Chondrocyte (in vitro differentiated cells): ENCODE results near the gene USP7. TPM values are rescaled to one million over a fixed set of nuclear protein-coding genes. Genes with fewer than 3 reads are reported as not detected.
"Not testable (repeated sequence)": the region's sequence is repeated elsewhere in the genome, so short reads cannot be mapped to it uniquely, and the experiment has no call there.

ENCODE experiments used
- DNase-seq: peaks from one replicate; pipeline ENCODE4 v3.0.0; 2021; ENCODE audit warnings: mixed read lengths, low spot score
- H3K27ac Mint-ChIP-seq: one replicate; pipeline ENCODE4 v1.8.0; 2021; ENCODE audit warnings: mild to moderate bottlenecking, moderate library complexity, mixed read lengths; ENCODE audit not compliant: unreplicated experiment
- H3K27me3 Mint-ChIP-seq: 2 replicates; pipeline ENCODE4 v1.8.0; 2021; ENCODE audit warnings: low read depth, mixed read lengths
- H3K36me3 Mint-ChIP-seq: 2 replicates; pipeline ENCODE4 v1.8.0; 2021; ENCODE audit warnings: low read depth, mixed read lengths
- H3K4me1 Mint-ChIP-seq: 2 replicates; pipeline ENCODE4 v1.8.0; 2021; ENCODE audit warnings: low read depth, mild to moderate bottlenecking, mixed read lengths
- H3K4me3 Mint-ChIP-seq: one replicate; pipeline ENCODE4 v1.8.0; 2021; ENCODE audit warnings: mild to moderate bottlenecking, moderate library complexity, mixed read lengths; ENCODE audit not compliant: unreplicated experiment
- H3K9me3 Mint-ChIP-seq: 2 replicates; pipeline ENCODE4 v1.8.0; 2021; ENCODE audit warnings: low read depth, mixed read lengths
- CTCF ChIP-seq: fragments of 200-600 bp; sonication (generic); IDR thresholded peaks from 2 replicates; pipeline ENCODE4 v1.5.0; 2021; ENCODE audit warnings: antibody characterized with exemption, mild to moderate bottlenecking, moderate library complexity
- total RNA-seq: library from RNA; stranded (reverse); gene quantifications from 3 replicates; pipeline ENCODE4 v1.2.1, GENCODE V29; 2021

The USP7 gene
- total RNA-seq, 1 donor from 2014 or later: 90.6 TPM

DNA sequence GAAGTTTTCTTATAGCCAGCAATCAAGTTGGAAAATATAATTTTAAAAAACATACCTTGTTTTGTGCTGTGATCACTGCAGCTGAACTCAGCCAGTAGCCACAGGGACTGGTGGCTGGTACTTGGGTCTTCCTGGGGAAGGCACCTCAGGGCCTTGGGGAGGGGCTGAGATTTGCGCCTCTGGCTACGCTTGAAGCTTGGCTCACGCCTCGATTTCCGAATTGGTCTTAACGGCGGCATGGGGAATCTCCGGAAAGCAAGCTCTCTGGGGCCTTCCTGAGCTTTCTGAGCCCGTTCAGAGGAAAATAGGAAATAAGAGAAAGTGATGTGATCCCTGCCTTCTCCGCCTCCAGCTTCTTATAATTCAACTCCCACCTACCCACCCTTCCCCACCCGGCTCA is 11.3 kb upstream of the USP7 start:
- no peak for TF ChIP-seq CTCF
- peaks cover 3% of the 10 kb centered on the region for H3K36me3 Mint-ChIP-seq
- H3K27me3 Mint-ChIP-seq: no peaks in the 10 kb centered on the region
- peak; percentile 36 for DNase-seq
- peaks cover 8% of the 10 kb centered on the region for H3K9me3 Mint-ChIP-seq
- no peak overlapping the region for H3K27ac Mint-ChIP-seq
- no peak overlapping the region for H3K4me3 Mint-ChIP-seq
- no peaks in the 10 kb centered on the region for H3K4me1 Mint-ChIP-seq

GRCh38 chr16:8972843-8973586 is 9.3 kb upstream of the USP7 start:
- no peak overlapping the region for H3K27ac Mint-ChIP-seq
- H3K36me3 Mint-ChIP-seq: peaks cover 3% of the 10 kb centered on the region
- no peak overlapping the region for H3K4me3 Mint-ChIP-seq
- no peaks in the 10 kb centered on the region for H3K4me1 Mint-ChIP-seq
- H3K27me3 Mint-ChIP-seq: no peaks in the 10 kb centered on the region
- no peak for DNase-seq
- H3K9me3 Mint-ChIP-seq: peaks cover 8% of the 10 kb centered on the region
- TF ChIP-seq CTCF: no peak

DNA sequence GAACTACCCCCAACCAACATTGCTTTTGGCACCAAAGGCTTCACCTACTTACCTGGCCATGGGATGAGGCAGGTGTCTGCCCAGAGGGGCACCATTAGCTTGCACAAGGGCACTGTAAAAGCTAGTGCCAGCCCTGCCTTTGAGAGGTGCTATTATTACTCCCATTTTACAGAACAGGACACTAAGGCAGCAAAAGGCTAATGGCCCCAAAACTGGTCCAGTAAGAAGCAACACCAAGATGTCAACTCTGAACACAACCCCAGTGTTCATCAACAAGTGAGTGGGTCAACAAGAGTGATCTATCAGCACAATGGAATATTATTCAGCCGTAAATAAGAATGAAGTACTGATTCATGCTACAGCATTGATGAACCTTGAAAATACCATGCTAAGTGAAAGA is 7.7 kb upstream of the USP7 start:
- no peak for DNase-seq
- Mint-ChIP-seq H3K4me1 (no peaks in the 10 kb centered on the region), H3K27me3 (no peaks in the 10 kb centered on the region), H3K27ac (no peak overlapping the region), H3K4me3 (no peak overlapping the region), H3K9me3 (no peaks in the 10 kb centered on the region), H3K36me3 (no peaks in the 10 kb centered on the region)
- TF ChIP-seq CTCF: no peak

DNA sequence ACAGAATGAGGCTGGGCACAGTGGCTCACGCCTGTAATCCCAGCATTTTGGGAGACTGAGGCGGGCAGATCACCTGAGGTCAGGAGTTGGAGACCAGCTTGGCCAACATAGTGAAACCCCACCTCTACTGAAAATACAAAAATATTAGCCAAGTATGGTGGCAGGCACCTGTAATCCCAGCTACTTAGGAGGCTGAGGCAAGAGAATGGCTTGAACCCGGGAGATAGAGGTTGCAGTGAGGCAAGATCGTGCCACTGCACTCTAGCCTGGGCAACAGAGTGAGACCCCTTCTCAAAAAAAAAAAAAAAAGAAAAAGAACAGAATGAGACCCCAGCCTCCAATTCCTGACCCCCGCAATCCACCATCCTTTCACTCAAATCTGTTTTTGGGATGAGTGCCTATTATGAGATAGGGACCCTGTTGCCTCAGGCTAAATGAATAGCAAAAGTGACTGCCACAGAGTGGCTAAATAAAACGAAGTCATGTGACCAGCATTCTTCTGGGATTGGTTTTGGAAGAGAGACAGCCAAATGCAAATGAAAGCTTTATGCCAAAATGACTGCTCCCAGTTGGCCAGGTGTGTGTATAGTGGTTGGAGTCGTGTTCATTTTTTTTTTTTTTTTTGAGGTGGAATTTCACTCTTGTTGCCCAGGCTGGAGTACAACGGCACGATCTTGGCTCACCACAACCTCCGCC is 5.6 kb upstream of the USP7 start:
- DNase-seq: not testable (repeated sequence)

GRCh38 chr16:8968054-8968453 is 4.3 kb upstream of the USP7 start:
- H3K27ac Mint-ChIP-seq, H3K9me3 Mint-ChIP-seq: not testable (repeated sequence)

More for the DNA sequence above, 5.6 kb upstream of the USP7 start:
- not testable (repeated sequence) for H3K9me3 Mint-ChIP-seq, H3K36me3 Mint-ChIP-seq, H3K27ac Mint-ChIP-seq, H3K4me3 Mint-ChIP-seq, H3K27me3 Mint-ChIP-seq, H3K4me1 Mint-ChIP-seq

DNA sequence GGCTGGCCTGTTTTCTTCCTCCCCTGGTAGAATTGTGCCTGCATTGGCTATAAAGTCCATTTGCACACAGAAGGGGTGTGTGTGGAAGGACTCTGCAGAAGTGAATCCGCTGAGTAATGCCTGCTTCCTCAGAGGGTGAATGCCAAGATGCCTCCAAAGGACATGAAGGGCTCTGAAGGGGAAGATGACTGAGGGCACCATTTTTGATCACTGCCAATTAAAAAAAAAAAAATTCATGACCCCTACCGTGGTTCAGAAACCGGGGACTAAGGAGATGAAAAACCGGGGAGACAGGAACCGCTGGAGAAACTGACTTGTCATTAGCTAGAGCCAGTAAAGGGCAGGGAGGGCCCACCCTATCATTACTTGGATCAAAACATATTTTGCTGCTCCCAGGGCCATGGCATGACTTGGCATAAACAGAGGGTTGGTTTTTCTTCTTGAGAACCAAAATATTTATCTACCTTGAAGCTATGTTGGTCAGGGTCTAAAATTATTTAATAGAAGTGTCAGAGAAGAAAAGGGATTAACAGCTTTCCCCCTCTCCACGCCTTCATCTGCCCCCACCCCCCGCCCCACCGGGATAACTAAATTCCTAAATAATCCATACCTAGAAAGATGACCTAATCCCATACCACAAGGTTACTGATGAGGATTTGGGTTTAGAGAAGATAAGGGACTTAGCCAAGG is 3.6 kb upstream of the USP7 start:
- Mint-ChIP-seq H3K27ac (no peak overlapping the region), H3K4me1 (peaks cover 2% of the 10 kb centered on the region), H3K27me3 (no peaks in the 10 kb centered on the region), H3K36me3 (no peaks in the 10 kb centered on the region), H3K9me3 (no peaks in the 10 kb centered on the region), H3K4me3 (no peak overlapping the region)
- DNase-seq: peak; percentile 12
- TF ChIP-seq CTCF: no peak

More at GRCh38 chr16:8968054-8968453, 4.3 kb upstream of the USP7 start:
- DNase-seq: peak; percentile 25
- not testable (repeated sequence) for H3K36me3 Mint-ChIP-seq, H3K4me1 Mint-ChIP-seq, H3K4me3 Mint-ChIP-seq, H3K27me3 Mint-ChIP-seq
